EH (cell line): ENCODE results near the gene FAXDC2.
"Not testable (repeated sequence)": the region's sequence is repeated elsewhere in the genome, so short reads cannot be mapped to it uniquely, and the experiment has no call there.

Experiments used
- DNase-seq: peaks from one replicate; pipeline ENCODE4 v3.0.0-alpha.2; 2015; ENCODE audit warnings: low read depth

FAXDC2 gene

GRCh38 chr5:154830219-154830595, 20.2 kb downstream of the FAXDC2 start:
- DNase-seq: no peak

GRCh38 chr5:154829589-154830218, 20.7 kb downstream of the FAXDC2 start:
- peak; percentile 20 for DNase-seq

DNA sequence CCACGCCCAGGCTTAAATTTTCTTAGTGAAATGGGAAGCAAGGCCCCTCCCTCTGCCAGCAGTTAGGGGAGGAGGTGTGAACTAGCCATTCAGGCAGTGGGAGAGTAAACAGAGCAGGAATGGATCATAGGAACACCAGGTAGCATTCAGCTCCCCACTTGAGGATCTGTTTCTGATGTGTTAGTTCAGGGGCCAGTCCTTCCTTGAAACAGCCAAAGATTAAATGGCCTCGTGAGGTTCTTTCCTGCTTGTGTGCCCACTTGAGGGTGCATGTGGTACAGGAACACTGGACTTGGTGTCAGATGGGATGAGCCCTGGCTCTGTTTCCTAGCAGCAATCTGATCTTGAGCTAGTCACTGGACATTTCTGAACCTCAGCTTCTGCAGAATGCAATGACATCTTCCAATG, 21.2 kb downstream of the FAXDC2 start:
- no peak for DNase-seq

- DNase-seq: no peak
These were observed 26.3 kb downstream of the FAXDC2 start for GRCh38 chr5:154824070-154824469.

- no peak for DNase-seq
These were observed 26.8 kb downstream of the FAXDC2 start for GRCh38 chr5:154823605-154824004.

- not testable (repeated sequence) for DNase-seq
These were observed 27.5 kb downstream of the FAXDC2 start for GRCh38 chr5:154822896-154823295.

GRCh38 chr5:154820383-154820782, 30.0 kb downstream of the FAXDC2 start:
- DNase-seq: no peak

DNA sequence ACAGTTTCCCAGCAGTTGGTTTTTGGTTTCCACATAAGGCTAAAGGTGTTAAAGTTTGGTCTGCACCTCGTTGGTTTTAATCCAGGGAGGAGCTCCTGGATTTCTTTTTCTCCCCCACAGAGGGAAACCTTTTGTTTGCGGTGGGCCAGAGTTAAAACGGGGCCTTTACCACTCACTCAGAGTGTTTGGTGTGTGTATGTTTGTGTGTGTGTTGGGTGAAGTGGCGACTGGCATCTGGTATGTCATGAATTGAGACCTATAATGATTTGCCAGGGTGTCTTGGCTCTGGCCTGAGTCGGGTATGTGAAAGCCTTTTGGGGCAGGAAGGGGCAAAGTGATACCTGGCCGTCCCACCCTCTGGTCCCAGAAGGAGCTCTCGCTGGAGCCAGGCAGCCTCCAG, 30.9 kb downstream of the FAXDC2 start:
- no peak for DNase-seq

GRCh38 chr5:154818471-154819116, 31.8 kb downstream of the FAXDC2 start:
- no peak for DNase-seq

DNA sequence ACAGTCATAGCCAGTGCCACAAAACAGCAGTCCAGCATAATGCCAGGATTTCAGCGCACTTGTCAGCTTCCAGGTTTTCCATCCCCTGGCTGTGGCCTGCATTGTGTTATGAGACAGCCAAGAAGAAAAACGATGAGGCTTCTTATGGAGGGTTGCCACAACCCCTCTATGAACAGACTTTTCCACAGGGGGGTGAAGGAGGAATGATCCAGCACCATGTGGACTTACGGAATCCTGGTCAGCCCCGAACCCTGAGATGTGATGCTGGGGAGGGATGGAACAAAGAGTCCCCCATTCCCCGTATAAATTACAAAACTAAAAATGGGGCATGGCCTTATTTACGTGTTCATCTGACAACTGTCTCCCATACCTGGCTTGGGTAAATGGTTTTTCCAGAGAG, 32.6 kb downstream of the FAXDC2 start:
- DNase-seq: no peak

DNA sequence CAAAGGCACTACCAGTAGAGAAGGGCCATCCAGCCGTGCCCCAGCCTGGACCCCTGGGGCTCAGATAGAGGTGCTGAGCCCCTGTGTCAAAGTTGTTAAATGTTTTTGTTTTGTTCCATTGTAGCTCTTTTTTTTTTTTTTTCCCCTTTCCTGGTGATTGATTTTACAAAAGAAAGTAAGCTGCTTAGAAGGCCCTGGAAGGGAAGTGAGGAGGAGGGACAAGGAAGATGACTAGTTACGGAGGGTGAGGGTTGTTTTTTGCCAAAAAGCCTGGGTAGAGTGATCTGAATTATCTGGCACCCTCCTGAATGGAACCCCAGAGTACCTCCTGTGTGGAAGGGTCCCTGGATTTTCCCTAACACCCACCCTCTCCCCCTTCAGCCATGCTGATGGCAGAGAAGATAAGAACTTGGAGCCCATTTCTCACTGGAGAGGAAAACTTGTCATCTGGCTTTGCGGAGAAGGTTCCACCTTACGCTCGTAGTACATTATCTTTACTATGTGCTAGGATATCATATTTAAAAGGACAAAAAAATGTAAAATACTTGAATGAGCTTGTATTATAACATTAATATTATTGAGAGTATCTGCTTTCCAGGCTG, 33.4 kb downstream of the FAXDC2 start:
- no peak for DNase-seq

DNA sequence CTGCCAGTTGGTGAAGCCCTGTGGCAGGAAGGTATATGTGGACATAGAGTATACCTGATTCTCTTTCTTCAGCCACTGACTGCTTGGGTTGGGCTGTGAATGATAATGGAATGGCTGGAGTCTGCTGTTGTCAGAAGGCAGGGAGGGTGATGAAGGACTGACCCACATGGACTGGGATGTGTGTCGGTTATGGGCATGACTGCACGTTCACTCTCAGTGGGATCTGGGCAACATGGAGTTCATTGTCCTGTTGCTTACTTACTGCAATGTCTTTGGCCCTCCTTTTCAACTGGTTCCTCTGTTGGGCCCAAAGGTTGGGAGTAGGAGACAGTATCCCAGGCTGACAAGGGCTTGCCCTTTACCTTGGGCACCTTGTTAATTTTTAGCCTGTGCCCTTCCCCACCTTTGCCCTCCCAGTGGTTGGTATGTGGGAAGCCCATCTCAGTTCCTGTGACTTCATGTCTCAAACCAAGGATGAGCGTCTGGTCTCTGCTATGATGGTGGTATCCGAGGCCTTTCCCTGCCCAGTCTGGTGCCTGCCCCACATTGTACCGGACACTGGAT, 34.6 kb downstream of the FAXDC2 start:
- DNase-seq: no peak

DNA sequence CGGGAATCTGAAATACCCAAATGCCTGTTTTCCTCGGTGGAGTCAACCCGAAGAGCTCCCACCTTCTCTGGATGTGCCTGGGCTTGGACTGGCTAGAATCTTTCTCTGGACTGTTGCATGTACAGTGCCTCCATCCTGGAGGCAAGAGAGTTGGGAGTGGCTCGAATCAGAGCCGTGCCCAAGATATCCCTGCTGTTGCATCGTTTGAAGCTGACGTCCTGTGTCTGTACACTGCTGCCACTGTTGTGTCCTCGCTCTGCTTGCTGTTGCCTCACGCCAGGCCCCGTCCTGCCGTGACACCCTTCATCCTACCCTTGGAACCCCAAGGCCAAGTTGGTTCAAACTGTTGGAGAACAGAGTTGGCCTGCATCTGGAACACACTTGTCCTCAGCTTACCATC, 35.4 kb downstream of the FAXDC2 start:
- no peak for DNase-seq

- no peak for DNase-seq
These were observed 36.7 kb downstream of the FAXDC2 start for GRCh38 chr5:154813736-154814135.

DNA sequence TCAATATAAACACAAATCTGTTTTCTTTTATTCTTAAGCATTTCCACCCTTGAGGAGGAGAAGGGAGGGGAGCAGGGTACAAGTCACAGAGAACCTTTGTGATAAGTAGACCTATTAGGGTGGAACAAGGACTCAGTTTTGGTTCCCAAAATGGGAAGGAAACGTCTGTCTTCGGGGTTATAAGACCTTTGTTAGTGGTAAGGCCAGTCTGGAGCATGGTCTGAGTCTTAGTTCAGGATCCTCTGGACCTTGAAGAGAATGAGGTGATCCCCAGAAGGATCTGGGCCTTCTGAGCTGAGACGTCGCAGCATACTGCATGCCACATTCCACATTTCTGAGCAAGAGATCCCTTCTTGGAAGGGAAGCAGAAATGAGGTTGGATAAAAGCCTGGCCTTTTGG, 37.2 kb downstream of the FAXDC2 start:
- DNase-seq: no peak

- DNase-seq: peak; percentile 76
These were observed 38.5 kb downstream of the FAXDC2 start for GRCh38 chr5:154811653-154812465.

GRCh38 chr5:154811239-154811638, 39.2 kb downstream of the FAXDC2 start:
- no peak for DNase-seq

DNA sequence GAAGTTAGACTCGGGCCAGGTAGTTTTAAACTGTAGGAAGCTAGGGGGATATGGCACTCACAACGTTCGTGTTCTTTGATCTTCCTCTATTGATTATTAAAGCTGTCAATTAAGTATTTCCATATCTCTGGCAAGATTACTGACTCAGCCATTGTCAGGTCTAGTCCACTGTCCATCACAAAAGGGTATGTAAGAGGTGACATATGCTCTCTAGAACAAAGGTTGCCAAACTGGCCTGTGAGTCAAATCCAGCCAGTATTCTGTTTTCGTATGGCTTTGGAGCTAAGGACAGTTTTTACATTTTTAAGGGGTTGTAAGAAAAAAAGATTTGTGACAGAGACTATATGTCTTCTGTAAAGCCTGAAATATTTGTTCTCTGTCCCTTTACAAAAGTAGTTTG, 44.2 kb downstream of the FAXDC2 start:
- DNase-seq: no peak

DNA sequence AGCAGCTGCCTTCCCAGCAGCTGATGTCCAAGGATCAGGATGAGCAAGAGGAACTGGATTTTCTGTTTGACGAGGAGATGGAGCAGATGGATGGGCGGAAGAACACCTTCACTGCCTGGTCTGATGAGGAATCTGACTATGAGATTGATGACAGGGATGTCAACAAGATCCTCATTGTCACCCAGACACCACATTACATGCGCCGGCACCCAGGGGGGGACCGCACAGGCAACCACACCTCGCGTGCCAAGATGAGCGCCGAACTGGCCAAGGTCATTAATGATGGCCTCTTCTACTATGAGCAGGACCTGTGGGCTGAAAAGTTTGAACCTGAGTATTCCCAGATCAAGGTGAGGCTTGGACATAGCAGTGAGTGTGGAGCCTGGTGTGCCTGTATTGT, 48.4 kb downstream of the FAXDC2 start:
- DNase-seq: no peak

- peak; percentile 54 for DNase-seq
These were observed 49.3 kb downstream of the FAXDC2 start for GRCh38 chr5:154801083-154801482.

GRCh38 chr5:154800582-154800981, 49.8 kb downstream of the FAXDC2 start:
- DNase-seq: no peak

DNA sequence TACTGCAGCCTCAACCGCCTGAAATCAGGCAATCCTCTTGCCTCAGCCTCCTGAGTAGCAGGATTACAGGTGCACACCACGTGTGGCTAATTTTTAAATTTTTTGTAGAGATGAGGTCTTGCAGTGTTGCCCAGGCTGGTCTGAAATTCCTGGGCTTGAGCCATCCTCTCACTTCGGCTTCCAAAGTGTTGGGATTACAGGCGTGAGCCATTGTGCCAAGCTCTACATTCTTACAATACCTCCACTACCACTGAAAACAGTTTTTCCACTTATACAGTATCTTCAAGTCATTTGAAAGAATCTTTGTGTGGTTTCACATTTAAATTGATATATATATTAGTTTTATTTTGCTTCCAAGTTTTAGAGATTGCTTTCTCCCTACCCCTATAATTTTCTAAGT, 52.6 kb downstream of the FAXDC2 start:
- no peak for DNase-seq

GRCh38 chr5:154795235-154795596, 55.2 kb downstream of the FAXDC2 start:
- peak; percentile 43 for DNase-seq
